ENCODE measurements around the gene SACS.

SACS gene

GRCh38 chr13:23433171-23434153 is at the start of gene SACS:
SACS (minus strand) TSS chr13:23433702; CDS start chr13:23411239, 22,463 bp downstream.
- DNase-seq (ENCODE audit: low read depth): no peak

DNA sequence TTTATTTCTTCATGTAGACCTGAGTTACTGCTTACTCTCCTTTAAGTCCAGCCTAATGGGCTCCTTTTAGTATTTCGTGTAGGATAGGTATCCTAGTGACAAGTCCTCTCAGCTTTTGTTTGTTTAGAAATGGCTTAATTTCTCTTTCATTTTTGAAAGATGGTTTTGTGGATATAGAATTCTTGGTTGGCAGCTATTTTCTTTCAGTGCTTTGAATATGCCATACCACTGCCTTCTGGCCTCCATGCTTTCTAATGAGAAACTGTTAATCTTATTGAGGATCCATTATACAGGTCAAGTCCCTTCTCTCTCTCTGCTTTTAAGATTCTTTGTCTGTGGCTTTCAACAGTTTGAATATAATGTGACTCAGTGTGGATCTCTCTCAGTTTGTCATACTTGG is 46.8 kb upstream of the SACS start:
- DNase-seq (ENCODE audit: low read depth): no peak

- DNase-seq (ENCODE audit: low read depth): no peak
Measured at GRCh38 chr13:23477101-23477500, 43.6 kb upstream of the SACS start.

DNA sequence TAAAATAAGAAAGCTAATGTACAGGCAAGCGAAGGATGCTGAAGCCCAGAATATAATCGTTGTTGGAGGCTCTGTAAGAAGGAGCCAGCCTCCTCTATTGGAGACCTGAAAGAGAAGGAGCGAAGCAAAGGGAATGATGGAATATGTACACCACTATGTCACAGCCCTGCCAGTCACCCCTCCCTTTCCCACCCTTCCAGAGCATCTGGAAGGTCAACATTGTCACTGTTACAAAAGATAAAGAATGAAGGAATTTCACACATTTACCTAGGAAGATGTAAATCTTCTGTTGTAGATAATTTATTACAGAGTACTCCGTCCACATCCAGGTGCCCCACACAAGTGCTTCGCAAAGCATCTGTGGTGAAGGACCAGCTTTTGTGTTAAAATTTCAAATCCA is 39.7 kb upstream of the SACS start:
- DNase-seq (ENCODE audit: low read depth): no peak

DNA sequence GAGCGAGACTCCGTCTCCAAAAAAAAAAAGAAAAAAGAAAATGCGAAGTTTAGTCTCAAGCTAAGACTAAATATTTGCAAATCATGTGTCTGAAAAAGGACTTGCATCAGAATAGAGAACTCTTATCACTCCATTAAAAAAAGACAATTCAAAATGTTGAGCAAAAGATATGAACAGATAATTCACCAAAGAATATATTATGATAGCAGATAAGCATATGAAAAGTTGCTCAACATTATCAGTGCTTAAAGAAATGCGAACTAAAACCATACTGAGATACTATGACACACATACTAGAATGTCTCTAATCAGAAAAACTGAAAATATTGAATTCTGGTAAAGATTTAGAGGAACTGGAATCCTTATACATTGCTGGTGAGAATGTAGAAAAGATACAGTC is 38.7 kb upstream of the SACS start:
- DNase-seq (ENCODE audit: low read depth): no peak

- DNase-seq (ENCODE audit: low read depth): no peak
Measured at GRCh38 chr13:23470790-23471614, 37.5 kb upstream of the SACS start.

- peak; percentile 17 for DNase-seq (ENCODE audit: low read depth)
Measured at GRCh38 chr13:23469951-23470421, 36.5 kb upstream of the SACS start.

- DNase-seq (ENCODE audit: low read depth): no peak
Measured at GRCh38 chr13:23468811-23469210, 35.3 kb upstream of the SACS start.

DNA sequence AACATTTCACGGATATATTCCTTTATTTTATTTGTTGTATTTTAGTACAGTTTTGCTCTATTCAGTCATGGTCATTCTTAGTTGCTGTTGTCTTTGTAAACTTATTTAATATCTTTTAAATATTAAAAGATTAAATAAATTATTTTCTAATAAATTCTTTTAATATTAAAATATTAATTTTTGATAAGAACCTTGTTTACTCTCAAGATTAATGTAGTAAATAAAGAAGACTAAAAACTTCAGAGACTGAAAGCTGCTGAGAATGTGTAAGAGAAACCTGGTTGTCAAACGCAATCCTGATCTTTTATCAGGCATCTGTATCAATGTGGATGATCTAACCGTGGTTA is 34.4 kb upstream of the SACS start:
- no peak for DNase-seq (ENCODE audit: low read depth)

DNA sequence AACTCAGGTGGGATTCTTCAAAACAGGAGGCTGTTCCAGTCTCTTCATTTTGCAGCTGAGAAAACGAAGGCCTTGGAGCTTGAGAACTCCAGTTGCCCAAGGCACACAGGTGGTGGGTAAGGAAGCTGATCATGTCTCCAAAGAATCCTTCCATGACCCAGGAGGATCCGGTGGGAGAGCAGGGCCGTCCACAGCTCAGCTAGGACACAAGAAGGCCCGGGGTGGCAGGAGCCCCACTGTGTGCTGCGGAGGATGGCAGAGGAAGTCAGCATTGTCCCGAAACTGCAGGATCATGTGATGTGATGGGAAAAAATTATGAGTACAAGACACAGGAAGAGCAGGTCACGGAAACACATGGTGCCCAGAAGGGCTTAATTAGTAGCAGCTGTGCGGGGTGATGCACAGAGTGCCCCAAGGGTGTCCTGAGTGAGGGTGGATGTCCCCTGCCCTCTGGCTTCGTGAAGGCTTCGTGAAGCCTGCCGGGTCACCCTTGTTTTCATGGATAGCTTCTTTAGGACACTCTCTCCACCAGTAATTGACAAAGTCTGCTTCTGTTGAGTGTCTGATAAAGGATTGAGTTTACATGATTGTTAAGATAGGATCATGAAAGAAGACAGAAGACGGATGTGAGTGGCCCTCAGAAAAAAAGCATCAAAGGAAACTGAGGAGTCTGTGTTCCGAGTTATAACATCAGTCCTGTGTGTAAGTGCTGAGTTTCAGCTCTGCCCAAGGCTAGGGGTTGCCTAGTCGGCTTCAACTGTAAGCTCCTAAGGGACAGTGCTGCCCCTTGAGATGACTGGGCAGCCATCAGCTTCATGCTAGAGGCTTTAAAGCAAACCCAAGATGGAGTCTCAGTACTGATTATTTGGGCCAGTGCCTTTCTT is 33.8 kb upstream of the SACS start:
- no peak for DNase-seq (ENCODE audit: low read depth)

GRCh38 chr13:23466144-23467002 is 32.9 kb upstream of the SACS start:
- DNase-seq (ENCODE audit: low read depth): peak; percentile 66

- no peak for DNase-seq (ENCODE audit: low read depth)
Measured at GRCh38 chr13:23463661-23464060, 30.2 kb upstream of the SACS start.

DNA sequence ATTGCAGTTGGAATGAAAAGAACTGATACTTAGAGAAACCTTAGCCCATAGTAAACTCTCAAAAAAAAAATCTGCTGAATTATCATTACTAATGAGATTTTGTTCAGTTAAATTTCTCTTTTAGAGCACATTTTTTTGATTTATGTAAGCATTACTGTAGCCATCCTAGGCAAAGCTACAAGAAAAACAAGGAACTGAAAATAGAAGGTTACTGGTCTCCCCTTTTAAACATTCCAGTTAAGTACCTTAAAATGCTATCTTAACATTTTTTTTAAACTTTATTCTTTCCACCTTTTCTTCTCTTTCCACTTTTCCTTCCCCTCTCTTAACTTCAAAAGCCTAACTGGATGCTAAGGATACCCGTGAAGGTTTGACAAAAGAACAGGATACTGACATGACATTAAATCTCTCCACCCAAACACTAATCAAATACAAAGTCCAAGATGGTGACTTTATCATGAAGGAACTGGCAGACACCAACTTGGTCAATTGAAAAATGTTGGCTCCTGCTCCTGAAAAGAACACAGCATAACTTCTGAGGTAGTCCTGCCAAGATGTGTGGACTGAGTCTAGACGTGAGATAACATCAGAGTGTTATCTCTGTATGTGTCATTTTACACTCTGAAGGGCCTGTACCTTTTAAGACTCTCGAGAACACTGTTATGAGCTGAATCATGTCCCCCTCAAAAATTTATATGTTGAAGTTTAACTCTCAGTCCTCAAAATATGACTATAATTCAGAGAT is 29.5 kb upstream of the SACS start:
- no peak for DNase-seq (ENCODE audit: low read depth)

DNA sequence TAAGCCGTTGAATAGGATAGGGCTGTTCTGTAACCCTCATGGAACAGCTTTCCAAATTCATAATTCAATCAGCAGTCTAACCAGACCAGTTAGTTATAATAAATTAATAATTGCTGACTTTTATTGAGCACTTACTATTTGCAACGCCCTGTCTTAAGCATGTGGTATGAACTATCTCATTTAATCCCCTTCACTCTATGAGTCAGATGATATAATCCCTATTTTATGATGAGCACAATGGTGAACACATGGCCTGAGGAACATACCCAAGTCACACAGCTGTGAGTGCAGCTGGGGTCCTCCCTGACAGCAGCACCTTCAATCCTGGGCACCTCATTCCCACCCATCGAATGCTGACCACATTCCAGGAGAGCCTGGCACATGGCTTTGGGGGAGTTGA is 28.0 kb upstream of the SACS start:
- no peak for DNase-seq (ENCODE audit: low read depth)

GRCh38 chr13:23460921-23461320 is 27.4 kb upstream of the SACS start:
- DNase-seq (ENCODE audit: low read depth): no peak

- DNase-seq (ENCODE audit: low read depth): no peak
Measured at GRCh38 chr13:23460309-23460708, 26.8 kb upstream of the SACS start.

DNA sequence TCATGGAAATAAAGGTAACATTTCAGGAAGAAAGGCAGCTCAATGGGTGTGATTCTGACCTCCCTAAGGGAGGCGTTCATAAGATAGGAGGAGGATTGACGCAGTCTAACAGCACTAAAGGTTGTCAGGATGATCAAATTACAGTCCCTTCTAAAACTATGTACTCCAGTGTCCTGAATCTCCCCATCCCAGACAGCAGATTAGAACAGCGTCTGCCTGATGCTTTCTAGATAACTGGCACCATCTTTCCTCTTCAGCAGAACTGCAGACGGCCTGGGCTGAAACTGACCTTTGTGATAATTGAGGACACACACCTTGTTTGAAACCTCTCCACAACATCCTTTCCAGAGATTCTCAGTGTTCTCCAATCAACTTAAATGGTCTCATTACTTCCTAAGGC is 25.5 kb upstream of the SACS start:
- DNase-seq (ENCODE audit: low read depth): no peak

DNA sequence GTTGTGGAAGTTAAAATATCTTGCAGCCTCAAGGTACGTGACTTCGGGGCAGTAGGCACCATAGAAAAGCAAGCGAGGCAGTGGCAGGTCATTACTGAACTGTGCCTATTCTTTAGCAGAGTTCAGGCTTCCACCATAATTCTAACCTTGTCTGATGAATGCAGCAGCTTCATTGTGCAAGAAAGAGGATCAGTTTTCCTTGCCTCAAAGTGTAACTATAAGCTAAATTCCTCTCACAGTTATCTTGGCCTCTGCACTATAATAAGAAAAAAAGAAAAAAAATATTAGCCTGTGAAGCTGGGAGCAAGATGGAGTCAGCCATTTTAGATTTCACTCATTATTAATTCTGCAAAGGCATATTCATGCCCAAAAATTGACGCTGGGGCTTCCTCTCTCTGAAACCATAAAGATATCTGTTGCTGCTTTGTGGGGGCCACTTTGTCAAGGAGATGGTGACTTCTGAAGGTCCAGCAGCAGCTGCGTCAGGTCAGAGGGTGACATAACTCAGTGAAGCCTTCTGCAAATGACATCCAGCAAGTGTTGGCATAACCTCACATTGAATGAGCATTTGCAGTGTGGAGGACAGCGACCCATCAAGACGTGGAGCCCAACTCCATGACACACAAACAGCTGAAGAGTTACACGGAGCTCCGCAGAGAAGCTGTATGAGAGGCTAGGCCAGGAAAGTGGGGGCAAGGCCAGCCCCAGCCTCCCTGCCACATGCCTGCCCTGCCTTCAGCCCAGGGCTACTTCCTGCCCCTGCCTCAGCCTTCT is 23.1 kb upstream of the SACS start:
- no peak for DNase-seq (ENCODE audit: low read depth)

DNA sequence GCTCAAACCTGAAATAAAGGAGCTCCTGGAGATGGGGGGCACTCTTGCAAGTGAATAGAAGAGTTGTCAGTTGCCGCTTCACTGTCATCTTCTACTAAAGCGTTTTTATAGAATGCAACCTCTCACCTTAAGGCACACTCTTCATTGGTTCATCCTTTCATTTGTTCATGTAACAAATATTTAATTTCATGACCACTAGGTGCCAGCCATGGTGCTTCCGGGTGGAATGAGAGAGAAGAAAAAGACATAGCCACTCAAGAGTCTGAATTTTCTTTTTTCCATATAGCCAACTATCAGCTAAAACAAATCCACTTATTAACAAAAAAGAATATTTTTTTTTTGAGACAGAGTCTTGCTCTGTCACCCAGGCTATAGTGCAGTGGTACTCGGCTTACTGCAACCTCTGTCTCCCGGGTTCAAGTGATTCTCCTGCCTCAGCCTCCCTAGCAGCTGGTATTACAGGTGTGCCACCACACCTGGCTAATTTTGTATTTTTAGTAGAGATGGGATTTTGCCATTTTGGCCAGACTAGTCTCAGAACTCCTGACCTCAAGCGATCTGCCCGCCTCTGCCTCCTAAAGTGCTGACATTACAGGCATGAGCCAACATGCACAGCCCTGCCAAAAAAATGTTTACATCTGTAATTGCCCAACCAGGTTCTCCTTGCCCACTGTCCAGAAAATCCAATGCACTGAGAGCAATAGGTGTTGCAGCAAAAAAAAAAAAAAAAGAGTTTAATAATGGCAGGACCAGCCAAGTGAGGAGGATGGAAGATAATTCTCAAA is 22.1 kb upstream of the SACS start:
- no peak for DNase-seq (ENCODE audit: low read depth)
